ENCODE results near the gene BPGM. TPM values are rescaled to one million over a fixed set of nuclear protein-coding genes. Genes with fewer than 3 reads are reported as not detected.

The BPGM gene
- total and polyA plus RNA-seq, 2 experiments from 2014 or later = 16.9 TPM

GRCh38 chr7:134605978-134606923, 40.4 kb upstream of the BPGM start:
- no peak overlapping the region for H3K4me2 ChIP-seq
- H3K36me3 ChIP-seq (ENCODE audit: insufficient read depth) = no peaks in the 10 kb centered on the region
- H4K20me1 ChIP-seq (replicated peaks; ENCODE audit: insufficient read depth) = no peaks in the 10 kb centered on the region
- Mint-ChIP-seq H3K4me1 (no peaks in the 10 kb centered on the region; the same call in 2 of the 3 replicates), H3K27ac (no peak overlapping the region), H3K4me3 (no peak overlapping the region), H3K36me3 (ENCODE audit: low read depth) (no peaks in the 10 kb centered on the region), H3K27me3 (ENCODE audit: insufficient read depth, low read depth, poor library complexity) (no peaks in the 10 kb centered on the region), H3K9me3 (no peaks in the 10 kb centered on the region)
- no peak overlapping the region for H2AFZ ChIP-seq
- peak; percentile 83 for DNase-seq (ENCODE audit: low spot score)
- no peak overlapping the region for H3K4me3 ChIP-seq
- H3K27me3 ChIP-seq (ENCODE audit: insufficient read depth) = no peaks in the 10 kb centered on the region
- no peak overlapping the region for H3K27ac ChIP-seq (ENCODE audit: low read depth)
- H3K79me2 ChIP-seq (replicated peaks; ENCODE audit: insufficient read depth) = no peaks in the 10 kb centered on the region
- TF ChIP-seq CREB1 (CRISPR knock-in tag; IDR thresholded peaks at IDR 0.05; ENCODE audit: low read depth) = no peak
- TF ChIP-seq, protein P1, sequence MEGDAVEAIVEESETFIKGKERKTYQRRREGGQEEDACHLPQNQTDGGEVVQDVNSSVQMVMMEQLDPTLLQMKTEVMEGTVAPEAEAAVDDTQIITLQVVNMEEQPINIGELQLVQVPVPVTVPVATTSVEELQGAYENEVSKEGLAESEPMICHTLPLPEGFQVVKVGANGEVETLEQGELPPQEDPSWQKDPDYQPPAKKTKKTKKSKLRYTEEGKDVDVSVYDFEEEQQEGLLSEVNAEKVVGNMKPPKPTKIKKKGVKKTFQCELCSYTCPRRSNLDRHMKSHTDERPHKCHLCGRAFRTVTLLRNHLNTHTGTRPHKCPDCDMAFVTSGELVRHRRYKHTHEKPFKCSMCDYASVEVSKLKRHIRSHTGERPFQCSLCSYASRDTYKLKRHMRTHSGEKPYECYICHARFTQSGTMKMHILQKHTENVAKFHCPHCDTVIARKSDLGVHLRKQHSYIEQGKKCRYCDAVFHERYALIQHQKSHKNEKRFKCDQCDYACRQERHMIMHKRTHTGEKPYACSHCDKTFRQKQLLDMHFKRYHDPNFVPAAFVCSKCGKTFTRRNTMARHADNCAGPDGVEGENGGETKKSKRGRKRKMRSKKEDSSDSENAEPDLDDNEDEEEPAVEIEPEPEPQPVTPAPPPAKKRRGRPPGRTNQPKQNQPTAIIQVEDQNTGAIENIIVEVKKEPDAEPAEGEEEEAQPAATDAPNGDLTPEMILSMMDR (conservative IDR thresholded peaks at IDR 0.05; ENCODE audit: low read depth in 2 of 2) = peak; percentile 95 to 100
- H3K9me2 ChIP-seq (ENCODE audit: insufficient read depth) = no peaks in the 10 kb centered on the region; the same call in 1 of the 2 replicates
- no peaks in the 10 kb centered on the region for H3F3A ChIP-seq (replicated peaks; ENCODE audit: low read depth)
- no peaks in the 10 kb centered on the region for H3K4me1 ChIP-seq (ENCODE audit: insufficient read depth)
- ATAC-seq = peak; percentile 97

DNA sequence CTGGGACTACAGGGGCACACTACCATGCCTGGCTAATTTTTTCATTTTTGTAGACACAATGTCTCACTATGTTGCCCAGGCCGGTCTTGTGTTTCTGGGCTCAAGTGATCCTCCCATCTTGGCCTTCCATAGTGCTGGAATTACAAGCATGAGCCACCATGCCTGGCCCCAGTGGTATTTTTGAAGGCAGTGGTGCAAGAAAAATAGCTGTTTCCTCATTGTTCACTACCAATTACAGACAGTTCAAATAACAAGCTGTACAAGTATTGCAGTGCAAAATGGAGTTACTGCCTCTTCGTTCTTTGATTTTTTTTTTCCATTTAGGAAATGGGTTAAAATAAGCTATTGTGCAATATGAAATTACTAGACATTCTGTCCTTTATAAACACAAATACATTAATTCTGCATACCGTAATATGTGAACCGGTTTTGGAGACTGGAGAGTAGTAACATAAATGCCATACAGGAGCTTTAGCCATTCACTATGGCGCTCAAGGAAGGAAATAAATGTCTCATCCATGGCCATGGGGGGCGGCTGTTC, 35.0 kb upstream of the BPGM start:
- Mint-ChIP-seq H3K27me3 (ENCODE audit: insufficient read depth, low read depth, poor library complexity) (no peaks in the 10 kb centered on the region), H3K4me3 (no peak overlapping the region)
- no peak for ATAC-seq
- TF ChIP-seq POLR2AphosphoS5 (IDR thresholded peaks at IDR 0.05; ENCODE audit: low read depth) = no peak
- no peak for TF ChIP-seq REST (IDR thresholded peaks at IDR 0.05; ENCODE audit: unreplicated experiment)
- TF ChIP-seq, protein P1 (conservative IDR thresholded peaks at IDR 0.05; ENCODE audit: low read depth in 2 of 2) = no peak
- no peak for TF ChIP-seq NANOG (IDR thresholded peaks at IDR 0.05; ENCODE audit: borderline replicate concordance)

More for the DNA sequence above, 35.0 kb upstream of the BPGM start:
- Histone ChIP-seq H4K20me1 (replicated peaks; ENCODE audit: insufficient read depth) (no peaks in the 10 kb centered on the region), H3K27ac (ENCODE audit: low read depth) (no peak overlapping the region), H3K27me3 (ENCODE audit: insufficient read depth) (no peaks in the 10 kb centered on the region), H2AFZ (no peak overlapping the region), H3K4me2 (no peak overlapping the region), H3K36me3 (ENCODE audit: insufficient read depth) (no peaks in the 10 kb centered on the region), H3K79me2 (replicated peaks; ENCODE audit: insufficient read depth) (no peaks in the 10 kb centered on the region), H3F3A (replicated peaks; ENCODE audit: low read depth) (no peaks in the 10 kb centered on the region), H3K9me2 (ENCODE audit: insufficient read depth) (peaks cover 6% of the 10 kb centered on the region; the same call in 1 of the 2 replicates), H3K4me1 (ENCODE audit: insufficient read depth) (no peaks in the 10 kb centered on the region), H3K4me3 (no peak overlapping the region)
- Mint-ChIP-seq H3K27ac (no peak overlapping the region), H3K4me1 (no peaks in the 10 kb centered on the region), H3K9me3 (no peaks in the 10 kb centered on the region), H3K36me3 (ENCODE audit: low read depth) (no peaks in the 10 kb centered on the region)
- DNase-seq (ENCODE audit: low spot score) = no peak
